Measurements from ENCODE around the gene NAP1L3. TPM values are rescaled to one million over a fixed set of nuclear protein-coding genes. Genes with fewer than 3 reads are reported as not detected.

The NAP1L3 gene
- total RNA-seq, 2 experiments from 2014 or later: 1.6 TPM

DNA sequence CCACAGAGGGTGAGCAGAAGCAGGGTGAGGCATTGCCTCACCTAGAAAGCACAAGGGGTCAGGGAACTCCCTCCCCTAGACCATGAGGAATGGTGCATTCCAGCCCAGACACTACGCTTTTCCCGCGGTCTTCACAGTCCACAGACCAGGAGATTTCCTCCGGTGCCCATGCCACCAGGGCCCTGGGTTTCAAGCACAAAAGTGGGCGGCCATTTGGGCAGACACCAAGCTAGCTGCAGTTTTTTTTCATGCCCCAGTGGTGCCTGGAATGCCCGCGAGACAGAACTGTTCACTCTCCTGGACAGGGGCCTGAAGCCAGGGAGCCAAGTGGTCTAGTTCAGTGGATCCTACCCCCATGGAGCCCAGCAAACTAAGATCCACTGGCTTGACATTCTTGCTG lies 12.8 kb downstream of the NAP1L3 start:
- TF ChIP-seq, protein P1, sequence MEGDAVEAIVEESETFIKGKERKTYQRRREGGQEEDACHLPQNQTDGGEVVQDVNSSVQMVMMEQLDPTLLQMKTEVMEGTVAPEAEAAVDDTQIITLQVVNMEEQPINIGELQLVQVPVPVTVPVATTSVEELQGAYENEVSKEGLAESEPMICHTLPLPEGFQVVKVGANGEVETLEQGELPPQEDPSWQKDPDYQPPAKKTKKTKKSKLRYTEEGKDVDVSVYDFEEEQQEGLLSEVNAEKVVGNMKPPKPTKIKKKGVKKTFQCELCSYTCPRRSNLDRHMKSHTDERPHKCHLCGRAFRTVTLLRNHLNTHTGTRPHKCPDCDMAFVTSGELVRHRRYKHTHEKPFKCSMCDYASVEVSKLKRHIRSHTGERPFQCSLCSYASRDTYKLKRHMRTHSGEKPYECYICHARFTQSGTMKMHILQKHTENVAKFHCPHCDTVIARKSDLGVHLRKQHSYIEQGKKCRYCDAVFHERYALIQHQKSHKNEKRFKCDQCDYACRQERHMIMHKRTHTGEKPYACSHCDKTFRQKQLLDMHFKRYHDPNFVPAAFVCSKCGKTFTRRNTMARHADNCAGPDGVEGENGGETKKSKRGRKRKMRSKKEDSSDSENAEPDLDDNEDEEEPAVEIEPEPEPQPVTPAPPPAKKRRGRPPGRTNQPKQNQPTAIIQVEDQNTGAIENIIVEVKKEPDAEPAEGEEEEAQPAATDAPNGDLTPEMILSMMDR (IDR thresholded peaks at IDR 0.05): no peak
- H3K27me3 Mint-ChIP-seq: no peaks in the 10 kb centered on the region
- DNase-seq (no peak), ATAC-seq (no peak)
- H3K9me3 Mint-ChIP-seq: no peaks in the 10 kb centered on the region
- H3K4me3 Mint-ChIP-seq: no peak overlapping the region
- H3K27ac Mint-ChIP-seq: no peak overlapping the region
- CTCF ChIA-PET: no interaction called here
- intact Hi-C loops (cut with micrococcal nuclease): no loop called here
- POLR2A ChIA-PET: no interaction called here
- H3K4me1 Mint-ChIP-seq (ENCODE audit: low read depth): no peaks in the 10 kb centered on the region
- no peaks in the 10 kb centered on the region for H3K36me3 Mint-ChIP-seq (ENCODE audit: low read depth)

DNA sequence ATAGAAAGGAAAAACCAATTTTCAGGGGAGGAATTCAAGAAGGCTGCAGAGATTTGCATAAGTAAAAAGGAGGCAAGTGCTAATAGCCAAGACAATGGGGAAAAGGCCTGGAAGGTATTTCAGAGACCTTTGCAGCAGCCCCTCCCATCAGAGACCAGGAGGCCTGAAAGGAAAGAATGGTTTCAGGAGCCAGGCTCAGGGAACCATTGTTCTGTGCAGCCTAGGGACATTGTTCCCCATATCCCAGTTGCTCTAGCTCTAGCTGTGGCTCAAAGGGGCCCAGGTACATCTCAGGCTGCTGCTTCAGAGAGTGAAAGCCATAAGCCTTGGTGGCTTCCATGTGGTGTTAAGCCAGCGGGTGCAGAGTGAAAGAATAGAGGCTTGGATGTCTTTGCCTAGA lies 24.0 kb downstream of the NAP1L3 start:
- POLR2A ChIA-PET: no interaction called here
- CTCF ChIA-PET: no interaction called here

DNA sequence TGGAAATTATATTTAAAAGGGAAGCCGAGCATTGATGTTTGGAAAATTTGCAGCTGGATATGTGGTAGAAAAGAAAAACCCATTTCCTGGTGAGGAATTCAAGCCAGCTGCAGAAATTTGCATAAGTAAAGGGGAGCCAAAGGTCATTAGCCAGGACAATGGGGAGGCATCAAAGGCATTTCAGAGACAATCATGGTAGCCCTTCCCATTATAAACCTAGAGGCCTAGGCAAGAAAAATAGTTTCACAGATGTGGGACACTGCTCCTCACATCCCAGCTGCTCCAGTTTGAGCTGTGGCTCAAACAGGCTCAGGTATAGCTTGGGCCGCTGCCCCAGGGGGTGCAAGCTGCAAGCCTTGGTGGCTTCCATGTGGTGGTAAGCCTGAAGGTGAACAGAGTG lies 35.8 kb downstream of the NAP1L3 start:
- TF ChIP-seq, protein P1 (IDR thresholded peaks at IDR 0.05): no peak
- no peak overlapping the region for H3K4me3 Mint-ChIP-seq
- DNase-seq (no peak), ATAC-seq (no peak)
- H3K4me1 Mint-ChIP-seq (ENCODE audit: low read depth): no peaks in the 10 kb centered on the region
- no peaks in the 10 kb centered on the region for H3K36me3 Mint-ChIP-seq (ENCODE audit: low read depth)
- H3K27ac Mint-ChIP-seq: no peak overlapping the region
- POLR2A ChIA-PET: no interaction called here
- CTCF ChIA-PET: no interaction called here
- H3K27me3 Mint-ChIP-seq: no peaks in the 10 kb centered on the region
- intact Hi-C loops (cut with micrococcal nuclease): no loop called here
- no peaks in the 10 kb centered on the region for H3K9me3 Mint-ChIP-seq

More for the DNA sequence above, 24.0 kb downstream of the NAP1L3 start:
- Mint-ChIP-seq H3K36me3 (ENCODE audit: low read depth) (no peaks in the 10 kb centered on the region), H3K27ac (no peak overlapping the region), H3K27me3 (no peaks in the 10 kb centered on the region), H3K4me3 (no peak overlapping the region), H3K9me3 (no peaks in the 10 kb centered on the region), H3K4me1 (ENCODE audit: low read depth) (no peaks in the 10 kb centered on the region)
- DNase-seq (no peak), ATAC-seq (no peak)
- intact Hi-C loops (cut with micrococcal nuclease): no loop called here
- TF ChIP-seq, protein P1 (IDR thresholded peaks at IDR 0.05): no peak

Other genes starting within 250 kb of the NAP1L3 start
- not detected for gene FAM133A, start 628 bp upstream of the NAP1L3 start, total RNA-seq

Measured in activated CD8-positive, alpha-beta T cell treated with anti-CD3 and anti-CD28 coated beads for 36 hours (primary cell).